HEK293T (cell line): ENCODE data around the gene PLEKHG4B.

Experiments
- ARNT ChIP-seq: fragments of 450-650 bp; IDR thresholded peaks from 2 replicates; pipeline ENCODE4 v1.6.1; 2017; ENCODE audit warnings: mild to moderate bottlenecking
- BHLHE40 ChIP-seq: fragments of 450-650 bp; IDR thresholded peaks from 2 replicates; pipeline ENCODE4 v1.6.1; 2016; ENCODE audit warnings: mild to moderate bottlenecking, moderate library complexity, borderline replicate concordance
- CTBP1 ChIP-seq: fragments of 450-650 bp; IDR thresholded peaks from 2 replicates; pipeline ENCODE4 v1.6.1; 2016; ENCODE audit warnings: borderline replicate concordance
- ELF4 ChIP-seq: fragments of 450-650 bp; IDR thresholded peaks from 2 replicates; pipeline ENCODE4 v1.6.1; 2017; ENCODE audit warnings: antibody characterized with exemption
- FOXA1 ChIP-seq: fragments of 450-650 bp; IDR thresholded peaks from 2 replicates; pipeline ENCODE4 v1.6.1; 2016; ENCODE audit warnings: mild to moderate bottlenecking
- FOXK2 ChIP-seq: fragments of 450-650 bp; IDR thresholded peaks from 2 replicates; pipeline ENCODE4 v1.6.1; 2016; ENCODE audit warnings: mild to moderate bottlenecking
- FOXM1 ChIP-seq: fragments of 450-650 bp; IDR thresholded peaks from 2 replicates; pipeline ENCODE4 v1.6.1; 2017; ENCODE audit warnings: mild to moderate bottlenecking, borderline replicate concordance
- HDGF ChIP-seq: fragments of 450-650 bp; IDR thresholded peaks from 2 replicates; pipeline ENCODE4 v1.6.1; 2017; ENCODE audit warnings: antibody characterized with exemption, borderline replicate concordance
- L3MBTL2 ChIP-seq: fragments of 450-650 bp; conservative IDR thresholded peaks from 2 replicates; pipeline ENCODE4 v1.6.1; 2016; ENCODE audit warnings: mild to moderate bottlenecking
- PKNOX1 ChIP-seq: fragments of 450-650 bp; IDR thresholded peaks from 2 replicates; pipeline ENCODE4 v1.6.1; 2016
- SP1 ChIP-seq: fragments of 450-650 bp; IDR thresholded peaks from 2 replicates; pipeline ENCODE4 v1.6.1; 2017
- SUZ12 ChIP-seq: fragments of 450-650 bp; IDR thresholded peaks from 2 replicates; pipeline ENCODE4 v1.6.1; 2016; ENCODE audit warnings: mild to moderate bottlenecking
- TARDBP ChIP-seq: fragments of 450-650 bp; IDR thresholded peaks from 2 replicates; pipeline ENCODE4 v1.6.1; 2016

GRCh38 chr5:189486-189885 is 97.5 kb downstream of the PLEKHG4B start:
- no peak for TF ChIP-seq SP1
- TF ChIP-seq BHLHE40 = no peak
- TF ChIP-seq TARDBP = no peak
- no peak for TF ChIP-seq FOXM1
- TF ChIP-seq FOXA1 = no peak
- no peak for TF ChIP-seq SUZ12
- no peak for TF ChIP-seq CTBP1
- TF ChIP-seq FOXK2 = no peak
- no peak for TF ChIP-seq ELF4
- no peak for TF ChIP-seq HDGF
- no peak for TF ChIP-seq ARNT
- TF ChIP-seq L3MBTL2 = no peak
- no peak for TF ChIP-seq PKNOX1
